ENCODE results near the gene SGPL1.

The SGPL1 gene

DNA sequence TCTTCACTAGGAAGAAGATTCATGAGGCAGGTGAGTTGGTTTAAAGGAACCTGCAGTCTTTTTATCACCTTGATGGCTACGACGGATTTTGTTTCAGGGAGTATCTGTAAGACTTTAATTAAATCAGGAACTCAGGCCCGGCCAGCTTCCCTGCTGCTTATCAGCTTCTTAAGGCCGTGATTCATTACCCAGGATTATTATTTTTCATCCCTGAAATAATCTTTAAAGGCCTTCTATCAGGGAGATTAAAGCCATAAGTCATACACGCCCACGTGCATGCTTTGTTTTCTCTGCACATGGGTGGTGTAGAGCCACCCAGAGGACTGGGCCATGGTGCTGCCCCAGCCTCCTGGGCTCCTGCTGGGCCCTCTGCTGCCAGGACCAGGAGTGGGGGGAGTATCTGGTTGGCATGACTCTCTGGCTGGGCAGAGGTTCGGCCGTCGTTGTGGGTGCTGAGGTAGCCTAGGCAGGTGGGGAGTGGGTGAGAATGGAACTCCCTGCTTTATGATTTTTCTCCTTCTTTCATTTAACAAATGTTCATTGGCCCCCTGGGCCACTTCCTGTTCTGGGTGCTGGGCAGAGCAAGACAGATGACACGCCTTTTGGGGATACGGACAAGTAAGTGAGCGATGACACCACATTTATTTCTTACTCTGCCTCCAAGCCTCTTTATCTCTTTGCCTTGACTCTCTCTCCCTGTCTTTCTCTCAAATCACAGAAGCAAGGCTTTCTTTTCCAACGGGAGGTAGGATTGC is 111.6 kb downstream of the SGPL1 start:
- DNase-seq, result no peak

DNA sequence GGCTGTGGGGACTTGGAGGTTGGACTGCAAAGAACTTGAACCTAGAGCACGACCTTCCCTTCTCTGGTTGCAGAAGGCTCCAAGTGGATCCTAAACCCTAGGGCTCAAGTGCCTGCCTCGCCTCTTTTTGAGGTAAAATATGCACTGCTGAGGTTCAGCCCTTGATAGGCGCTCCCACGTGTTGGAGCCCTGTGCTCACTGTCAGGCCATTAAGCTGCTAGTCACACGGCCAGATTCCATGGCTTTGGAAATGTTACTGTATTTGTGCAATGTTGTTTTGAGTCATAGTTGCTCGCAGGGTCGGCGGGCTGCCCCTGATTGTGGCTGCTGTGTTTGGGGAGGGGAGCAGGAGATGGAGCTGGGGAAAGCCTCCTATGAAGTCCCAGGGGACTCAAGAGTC is 112.4 kb downstream of the SGPL1 start:
- no peak for DNase-seq

DNA sequence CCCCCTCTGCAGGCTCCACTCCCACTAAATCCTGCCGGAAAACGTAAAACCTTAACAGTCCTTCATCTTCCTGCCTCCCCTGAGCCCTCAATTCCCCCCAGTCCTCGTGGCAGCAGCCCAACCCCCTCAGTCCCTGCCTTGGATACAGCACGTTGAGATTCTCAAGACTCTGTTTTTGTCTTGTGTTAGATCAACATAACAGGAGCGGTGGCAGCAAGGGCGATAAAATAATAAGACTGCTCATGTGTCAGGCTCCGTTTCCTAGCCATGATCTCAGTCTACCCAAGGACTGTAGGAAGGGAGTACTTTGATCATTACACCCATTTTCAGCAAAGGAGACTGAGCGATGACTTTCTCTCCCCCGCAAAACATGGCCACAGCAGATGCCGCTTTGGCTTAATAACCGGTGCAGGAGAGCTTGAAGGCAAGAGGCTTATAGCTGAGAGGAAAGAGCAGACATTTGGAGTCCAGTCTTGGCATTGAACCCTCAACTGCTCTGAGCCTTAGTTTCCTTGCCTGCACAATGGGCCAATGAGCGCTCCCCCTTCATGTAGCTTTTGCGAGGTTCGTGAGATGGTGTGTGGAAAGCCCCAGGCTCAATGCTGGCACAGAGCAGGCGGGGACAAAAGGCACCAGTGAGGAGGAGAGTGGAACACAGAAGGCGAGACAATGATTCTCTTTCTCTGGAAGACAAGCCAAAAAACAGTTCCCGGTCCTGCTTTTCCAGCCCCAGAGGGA is 114.7 kb downstream of the SGPL1 start:
- no peak for DNase-seq

All from NK-92 treated with Interleukin-12 subunit alpha and Interleukin-12 subunit beta, amount 100 ng/mL, for 24 hours (cell line).